Esophagus (tissue), 2 donors: ENCODE data around the gene AGTR1. TPM values are rescaled to one million over a fixed set of nuclear protein-coding genes. Genes with fewer than 3 reads are reported as not detected.

ENCODE experiments used
- H3K27ac ChIP-seq, 2 donors: one replicate each; pipeline ENCODE4 v1.5.1; 2013; ENCODE audit warnings: low read depth in 2 of 2, mild to moderate bottlenecking in 2 of 2, inconsistent platforms in 1 of 2, low read length in 1 of 2, moderate library complexity in 1 of 2
- H3K27me3 ChIP-seq, 2 donors: one replicate each; pipeline ENCODE4 v1.6.1; 2013; ENCODE audit warnings: low read length in 2 of 2, control low read depth in 1 of 2, mild to moderate bottlenecking in 1 of 2; ENCODE audit not compliant: insufficient read depth in 2 of 2, control insufficient read depth in 1 of 2
- H3K36me3 ChIP-seq, 2 donors: one replicate each; pipeline ENCODE4 v1.6.1; 2013; ENCODE audit warnings: low read length in 1 of 2; ENCODE audit not compliant: control insufficient read depth in 2 of 2, insufficient read depth in 2 of 2
- H3K4me1 ChIP-seq, 2 donors: one replicate each; pipeline ENCODE4 v1.6.1; 2013; ENCODE audit warnings: low read length in 1 of 2; ENCODE audit not compliant: control insufficient read depth in 2 of 2, insufficient read depth in 2 of 2
- H3K4me3 ChIP-seq, 2 donors: one replicate each; pipeline ENCODE4 v1.5.1; 2013; ENCODE audit warnings: low read length in 2 of 2, mild to moderate bottlenecking in 2 of 2, low read depth in 1 of 2, moderate library complexity in 1 of 2
- H3K9me3 ChIP-seq, 2 donors: one replicate each; pipeline ENCODE4 v1.6.1; 2013; ENCODE audit warnings: mild to moderate bottlenecking in 2 of 2, low read depth in 1 of 2, low read length in 1 of 2, moderate library complexity in 1 of 2; ENCODE audit not compliant: control insufficient read depth in 2 of 2, insufficient read depth in 1 of 2
- WGBS, 2 donors: extraction: QIAGEN DNeasy Blood & Tissue Kit; methylation state at CpG; one replicate each; pipeline ENCODE4 v1.1.7; 2013; 5-methylcytosine and 5-hydroxymethylcytosine counted together
- polyA plus RNA-seq, 2 donors: library from polyadenylated mRNA; stranded (reverse); fragments of 200-250 nt; gene quantifications; one replicate each; pipeline ENCODE4 v1.2.3, GENCODE V29; 2013
- donor health status: healthy with polysubstance abuse.
- donor health status: Bipolar disorder and iron deficiency.

Gene AGTR1
- polyA plus RNA-seq, 2 donors = 0.35 to 0.85 TPM

GRCh38 chr3:148716657-148717056, 19.0 kb downstream of the AGTR1 start:
- Histone ChIP-seq H3K27ac (no peak overlapping the region), H3K4me1 (no peaks in the 10 kb centered on the region), H3K9me3 (no peaks in the 10 kb centered on the region), H3K36me3 (no peaks in the 10 kb centered on the region), H3K27me3 (no peaks in the 10 kb centered on the region), H3K4me3 (no peak overlapping the region)
- 82 to 93% methylated on average over 1 of the region's 1 CpG for WGBS, 2 donors

GRCh38 chr3:148717885-148718561, 20.3 kb downstream of the AGTR1 start:
- WGBS, 2 donors = 40 to 76% methylated on average over 3 of the region's 3 CpGs
- Histone ChIP-seq H3K36me3 (no peaks in the 10 kb centered on the region), H3K27me3 (no peaks in the 10 kb centered on the region), H3K4me1 (no peaks in the 10 kb centered on the region), H3K9me3 (no peaks in the 10 kb centered on the region), H3K4me3 (no peak overlapping the region), H3K27ac (no peak overlapping the region)

GRCh38 chr3:148718982-148719862, 21.5 kb downstream of the AGTR1 start:
- H3K4me3 ChIP-seq = no peak overlapping the region
- 62 to 73% methylated on average over 7 of the region's 7 CpGs for WGBS, 2 donors

GRCh38 chr3:148720873-148721272, 23.2 kb downstream of the AGTR1 start:
- H3K4me3 ChIP-seq = no peak overlapping the region
- no peaks in the 10 kb centered on the region for H3K36me3 ChIP-seq
- H3K27me3 ChIP-seq = no peaks in the 10 kb centered on the region
- H3K27ac ChIP-seq = no peak overlapping the region
- no peaks in the 10 kb centered on the region for H3K9me3 ChIP-seq
- 39 to 64% methylated on average over 2 of the region's 2 CpGs for WGBS, 2 donors
- H3K4me1 ChIP-seq = no peaks in the 10 kb centered on the region

More at GRCh38 chr3:148718982-148719862, 21.5 kb downstream of the AGTR1 start:
- Histone ChIP-seq H3K9me3 (no peaks in the 10 kb centered on the region), H3K36me3 (no peaks in the 10 kb centered on the region), H3K27ac (no peak overlapping the region), H3K4me1 (no peaks in the 10 kb centered on the region), H3K27me3 (no peaks in the 10 kb centered on the region)

GRCh38 chr3:148723631-148724030, 25.9 kb downstream of the AGTR1 start:
- Histone ChIP-seq H3K4me1 (no peaks in the 10 kb centered on the region), H3K27ac (no peak overlapping the region), H3K9me3 (no peaks in the 10 kb centered on the region), H3K36me3 (no peaks in the 10 kb centered on the region), H3K4me3 (no peak overlapping the region), H3K27me3 (no peaks in the 10 kb centered on the region)
- 60 to 75% methylated on average over 4 of the region's 4 CpGs for WGBS, 2 donors

GRCh38 chr3:148727231-148727630, 29.5 kb downstream of the AGTR1 start:
- no peaks in the 10 kb centered on the region for H3K9me3 ChIP-seq
- H3K36me3 ChIP-seq = no peaks in the 10 kb centered on the region

GRCh38 chr3:148728753-148729152, 31.1 kb downstream of the AGTR1 start:
- Histone ChIP-seq H3K27me3 (no peaks in the 10 kb centered on the region), H3K9me3 (no peaks in the 10 kb centered on the region), H3K36me3 (no peaks in the 10 kb centered on the region), H3K27ac (no peak overlapping the region), H3K4me1 (no peaks in the 10 kb centered on the region), H3K4me3 (no peak overlapping the region)
- WGBS, 2 donors = 55 to 58% methylated on average over 2 of the region's 2 CpGs

More at GRCh38 chr3:148727231-148727630, 29.5 kb downstream of the AGTR1 start:
- no peak overlapping the region for H3K4me3 ChIP-seq
- WGBS, 2 donors = 40 to 51% methylated on average over 5 of the region's 5 CpGs
- no peak overlapping the region for H3K27ac ChIP-seq
- H3K4me1 ChIP-seq = no peaks in the 10 kb centered on the region
- H3K27me3 ChIP-seq = no peaks in the 10 kb centered on the region

GRCh38 chr3:148729476-148730055, 31.9 kb downstream of the AGTR1 start:
- H3K9me3 ChIP-seq = no peaks in the 10 kb centered on the region
- H3K4me1 ChIP-seq = no peaks in the 10 kb centered on the region
- no peaks in the 10 kb centered on the region for H3K36me3 ChIP-seq
- H3K27me3 ChIP-seq = no peaks in the 10 kb centered on the region
- no peak overlapping the region for H3K27ac ChIP-seq
- 52 to 64% methylated on average over 5 of the region's 5 CpGs for WGBS, 2 donors
- no peak overlapping the region for H3K4me3 ChIP-seq

GRCh38 chr3:148730676-148731075, 33.0 kb downstream of the AGTR1 start:
- Histone ChIP-seq H3K4me3 (no peak overlapping the region), H3K27ac (no peak overlapping the region), H3K27me3 (no peaks in the 10 kb centered on the region), H3K9me3 (no peaks in the 10 kb centered on the region), H3K36me3 (no peaks in the 10 kb centered on the region), H3K4me1 (no peaks in the 10 kb centered on the region)
- 78 to 80% methylated on average over 3 of the region's 3 CpGs for WGBS, 2 donors
